ENCODE results near the gene BFSP2.

- no peak for TF ChIP-seq POLR2A (IDR thresholded peaks at IDR 0.05)
- no peak for TF ChIP-seq CTCF (IDR thresholded peaks at IDR 0.05)
These were observed 5.1 kb downstream of the BFSP2 start for GRCh38 chr3:133404920-133405319.
